HG03575 (cell line): ENCODE results near the gene SSPN.
"Not testable (repeated sequence)": the region's sequence is repeated elsewhere in the genome, so short reads cannot be mapped to it uniquely, and the experiment has no call there.

Source experiments
- ATAC-seq: cut with Tn5 transposase; IDR thresholded peaks from one replicate; pipeline ENCODE4 v1.9.1; 2021; ENCODE audit not compliant: unreplicated experiment, insufficient number of reproducible peaks, low FRiP score; ENCODE audit errors: extremely low read depth

SSPN gene

DNA sequence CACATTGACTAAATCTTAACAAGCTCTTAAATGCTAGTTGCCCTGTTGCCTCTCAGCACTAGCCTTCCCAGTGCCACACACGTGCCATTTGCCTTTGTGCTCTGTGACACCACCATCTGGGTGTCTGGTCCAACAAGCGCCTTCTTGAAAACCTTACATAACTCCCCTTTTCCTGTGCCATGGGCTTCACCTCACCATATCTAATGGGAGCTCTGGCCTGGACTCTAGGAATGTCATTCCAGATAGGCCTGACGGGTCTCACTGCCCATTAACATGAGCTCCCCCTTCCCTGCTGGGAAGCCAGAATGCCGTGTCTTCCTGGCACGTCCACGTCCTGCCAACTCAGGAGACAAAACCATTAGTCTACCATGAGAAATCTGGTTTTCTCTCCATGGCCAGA, 24.4 kb downstream of the SSPN start:
- ATAC-seq, result no peak

DNA sequence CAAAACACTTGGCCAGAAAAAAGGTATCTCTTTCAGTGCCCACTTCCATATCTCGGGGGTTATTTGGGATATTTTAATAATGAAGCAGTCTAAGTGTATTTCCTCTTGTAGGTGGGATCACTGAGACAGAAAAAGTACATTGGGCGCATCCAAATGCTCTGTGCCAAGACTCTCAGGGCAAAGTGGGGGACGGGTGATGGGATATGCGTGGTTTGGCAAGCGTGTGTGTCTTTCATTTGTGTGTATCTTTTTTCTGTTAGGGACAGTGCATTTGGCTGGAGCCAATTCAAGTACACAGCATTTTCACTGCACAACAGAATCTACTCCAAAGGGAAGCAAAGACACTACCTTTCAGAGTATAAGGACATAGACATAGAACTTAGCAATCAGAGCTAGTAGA, 29.3 kb downstream of the SSPN start:
- no peak for ATAC-seq

DNA sequence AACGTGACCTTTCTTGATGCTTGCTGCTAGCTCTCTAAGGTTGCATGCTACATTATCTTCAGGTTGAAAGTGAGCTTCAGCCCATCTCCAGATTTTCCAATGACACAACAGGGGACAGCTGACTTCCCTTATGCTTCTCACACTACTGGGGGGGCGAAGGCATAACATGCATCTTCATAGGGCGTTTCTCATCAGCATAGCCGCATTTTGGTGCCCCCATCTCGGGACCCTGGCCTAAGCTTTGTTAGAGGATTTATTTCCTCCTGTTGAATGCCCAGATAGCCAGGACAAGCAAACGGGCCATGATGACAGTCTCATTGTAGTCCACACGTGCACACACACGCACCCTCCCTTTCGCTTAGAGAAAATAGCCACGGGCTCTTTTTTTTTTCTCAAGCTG, 30.7 kb downstream of the SSPN start:
- no peak for ATAC-seq

DNA sequence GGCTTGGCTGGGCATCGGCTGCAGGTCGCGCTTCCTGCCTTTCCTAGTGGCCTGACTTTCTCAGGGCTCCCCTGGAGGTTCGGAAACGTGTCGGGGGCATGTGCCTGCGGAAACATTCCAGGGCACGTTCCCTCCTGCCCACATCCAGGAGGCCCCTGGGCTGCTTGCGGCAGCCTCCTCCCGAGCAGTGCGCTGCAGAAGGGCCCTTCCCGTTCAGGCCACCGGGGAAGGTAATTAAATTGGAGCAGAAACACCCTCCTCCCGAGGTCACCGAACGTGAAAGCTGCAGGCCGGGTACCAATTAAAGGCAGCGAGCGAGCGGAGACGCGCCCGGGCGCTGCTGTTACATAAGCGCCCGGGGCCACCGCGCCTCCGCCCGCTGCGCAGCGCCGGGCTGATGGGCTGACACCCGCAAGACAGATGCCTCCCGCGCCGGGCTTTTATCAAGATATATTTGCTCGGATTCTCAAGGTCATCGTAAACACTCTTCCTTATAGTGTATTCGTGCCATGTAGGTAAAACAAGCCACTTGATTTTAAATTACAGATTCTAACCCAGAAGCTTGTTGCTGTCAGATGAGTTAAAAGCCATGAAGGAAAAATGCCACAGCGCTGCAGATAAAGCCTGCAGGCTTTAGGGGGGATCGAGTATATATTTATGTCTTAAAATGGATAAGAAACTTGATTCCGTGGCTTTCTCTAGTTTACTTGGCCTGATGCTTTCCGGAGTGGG, 31.4 kb downstream of the SSPN start:
- no peak for ATAC-seq

DNA sequence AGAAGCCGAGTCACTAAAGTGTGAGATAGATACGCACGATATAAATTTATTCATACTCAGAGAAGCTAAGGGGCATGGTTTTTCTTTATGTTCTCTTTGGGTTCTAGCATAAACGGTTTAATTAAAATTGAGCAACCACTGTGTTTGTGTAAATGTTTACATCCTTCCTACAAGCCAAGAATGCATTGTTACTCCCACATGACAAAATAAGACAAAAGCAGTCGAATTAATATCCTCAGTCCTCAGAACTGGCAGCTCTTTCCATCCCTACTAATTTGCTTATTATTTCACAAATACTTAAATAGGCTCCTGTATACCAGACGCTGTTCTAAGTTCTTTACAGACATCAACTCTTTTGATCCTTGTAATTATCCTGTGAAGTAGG, 32.0 kb downstream of the SSPN start:
- ATAC-seq, result no peak

DNA sequence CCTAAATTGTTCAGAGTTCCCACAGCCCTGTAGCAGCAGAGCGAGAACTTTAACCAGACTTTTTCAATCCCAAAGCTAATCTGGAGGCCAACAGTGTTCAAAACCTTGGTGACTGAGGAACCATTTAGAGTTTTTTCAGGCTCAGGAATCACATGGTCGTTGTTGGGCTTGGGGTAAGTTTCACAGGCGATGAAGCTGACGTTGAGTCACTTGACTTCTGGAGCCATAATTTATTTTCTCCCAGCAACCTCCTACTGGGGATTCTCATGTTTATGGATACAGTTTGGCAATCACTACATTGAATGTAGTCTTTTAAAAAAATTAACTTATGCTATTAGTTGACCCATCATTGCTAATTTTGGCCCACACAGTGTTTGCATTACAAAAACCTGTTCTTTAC, 34.5 kb downstream of the SSPN start:
- ATAC-seq, result no peak

DNA sequence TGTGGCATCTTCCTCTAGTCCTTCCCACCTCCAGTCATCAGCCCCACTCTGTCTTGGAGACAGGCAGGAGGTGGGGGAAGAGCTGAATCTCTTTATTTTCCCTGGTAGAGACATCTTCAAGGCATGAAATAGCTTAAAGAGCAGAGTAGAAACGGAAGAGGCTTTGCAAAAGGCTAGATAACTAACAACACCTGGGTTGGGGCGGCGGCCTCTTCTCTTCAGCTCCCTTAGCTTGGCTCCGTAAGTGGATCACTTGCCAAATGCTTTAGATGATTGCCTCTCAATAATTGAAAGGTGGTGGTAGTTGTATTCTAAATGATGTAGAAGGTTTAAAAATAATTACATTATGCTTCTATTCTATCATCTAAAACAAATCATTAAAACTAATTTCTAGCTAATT, 36.1 kb downstream of the SSPN start:
- no peak for ATAC-seq

DNA sequence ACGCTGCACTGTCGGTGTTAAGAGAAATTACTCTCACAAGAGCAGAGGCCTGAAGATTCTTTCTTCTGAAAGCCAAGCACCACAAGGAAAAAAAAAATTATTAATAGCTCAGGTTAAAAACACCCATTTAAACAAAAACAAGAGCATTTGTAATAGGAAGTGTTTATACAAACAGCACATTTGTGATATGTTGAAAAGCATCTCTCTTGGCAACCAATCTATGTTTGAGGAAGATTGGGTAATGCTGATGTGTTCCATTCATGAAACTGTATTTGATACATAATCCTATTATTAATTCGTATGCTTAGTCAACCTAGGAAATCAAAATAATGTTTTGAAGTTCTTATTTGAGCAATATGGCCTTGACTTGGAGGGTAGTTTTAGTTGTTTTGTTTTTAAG, 36.5 kb downstream of the SSPN start:
- no peak for ATAC-seq

DNA sequence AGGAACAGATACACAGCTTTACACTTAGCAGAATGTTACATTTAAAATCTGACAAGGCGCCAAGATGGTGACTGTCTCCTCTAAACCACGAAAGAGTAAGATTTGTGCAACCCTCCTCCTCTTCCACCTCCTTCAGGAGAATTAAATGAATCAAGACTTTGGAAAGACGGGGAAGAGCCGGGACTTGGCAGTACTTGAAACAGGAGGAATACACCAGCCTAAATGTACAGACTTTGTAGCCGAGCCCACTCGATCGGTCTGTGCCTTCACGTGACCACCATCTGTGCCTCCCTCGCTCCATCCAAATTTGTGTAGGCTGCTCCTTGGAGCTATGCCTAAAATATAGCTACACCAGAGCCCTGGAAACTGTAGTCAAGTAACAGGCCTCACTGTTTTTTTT, 38.3 kb downstream of the SSPN start:
- no peak for ATAC-seq

DNA sequence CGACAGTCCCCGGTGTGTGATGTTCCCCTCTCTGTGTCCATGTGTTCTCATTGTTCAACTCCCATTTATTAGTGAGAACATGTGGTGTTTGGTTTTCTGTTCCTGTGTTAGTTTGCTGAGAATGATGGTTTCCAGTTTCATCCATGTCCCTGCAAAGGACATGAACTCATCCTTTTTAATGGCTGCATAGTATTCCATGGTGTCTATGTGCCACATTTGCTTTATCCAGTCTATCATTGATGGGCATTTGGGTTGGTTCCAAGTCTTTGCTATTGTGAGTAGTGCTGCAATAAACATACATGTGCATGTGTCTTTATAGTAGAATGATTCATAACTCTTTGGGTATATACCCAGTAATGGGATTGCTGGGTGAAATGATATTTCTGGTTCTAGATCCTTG, 40.1 kb downstream of the SSPN start:
- not testable (repeated sequence) for ATAC-seq

DNA sequence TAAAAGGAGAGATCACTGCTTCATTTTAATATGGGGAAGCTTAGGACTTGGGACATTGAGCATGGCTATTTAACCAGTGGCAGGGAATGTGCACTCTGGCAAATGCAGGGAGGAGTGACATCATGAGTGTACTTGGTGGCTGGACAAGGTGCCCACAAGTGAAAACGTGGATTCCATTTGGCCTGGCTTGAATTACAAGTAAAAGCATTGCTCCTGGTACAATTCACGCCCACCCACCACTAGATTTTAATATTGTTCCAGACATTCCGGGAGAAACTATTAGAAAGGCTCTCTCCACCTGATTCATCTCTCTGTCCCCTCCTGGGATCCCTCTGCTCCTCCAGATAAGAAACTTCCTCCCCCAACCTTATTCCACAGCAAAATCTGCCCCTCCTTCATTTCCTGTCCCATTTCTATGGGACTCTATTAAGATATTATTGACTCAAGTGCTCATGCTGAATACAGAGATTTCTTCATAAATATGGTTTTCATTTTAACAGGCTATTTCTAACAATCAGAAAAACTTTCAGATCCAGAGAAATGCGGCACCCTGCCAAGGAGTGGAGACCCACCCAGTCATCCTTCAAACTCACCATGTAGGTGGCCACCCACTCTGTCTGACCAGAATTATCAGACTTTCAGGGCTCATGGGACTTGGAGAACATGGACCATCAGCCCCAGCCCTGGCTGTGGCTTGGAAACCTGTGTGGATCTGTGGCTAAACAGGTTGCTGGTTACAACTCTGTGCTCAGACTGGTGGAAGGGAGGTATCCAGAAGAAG, 43.2 kb downstream of the SSPN start:
- no peak for ATAC-seq

DNA sequence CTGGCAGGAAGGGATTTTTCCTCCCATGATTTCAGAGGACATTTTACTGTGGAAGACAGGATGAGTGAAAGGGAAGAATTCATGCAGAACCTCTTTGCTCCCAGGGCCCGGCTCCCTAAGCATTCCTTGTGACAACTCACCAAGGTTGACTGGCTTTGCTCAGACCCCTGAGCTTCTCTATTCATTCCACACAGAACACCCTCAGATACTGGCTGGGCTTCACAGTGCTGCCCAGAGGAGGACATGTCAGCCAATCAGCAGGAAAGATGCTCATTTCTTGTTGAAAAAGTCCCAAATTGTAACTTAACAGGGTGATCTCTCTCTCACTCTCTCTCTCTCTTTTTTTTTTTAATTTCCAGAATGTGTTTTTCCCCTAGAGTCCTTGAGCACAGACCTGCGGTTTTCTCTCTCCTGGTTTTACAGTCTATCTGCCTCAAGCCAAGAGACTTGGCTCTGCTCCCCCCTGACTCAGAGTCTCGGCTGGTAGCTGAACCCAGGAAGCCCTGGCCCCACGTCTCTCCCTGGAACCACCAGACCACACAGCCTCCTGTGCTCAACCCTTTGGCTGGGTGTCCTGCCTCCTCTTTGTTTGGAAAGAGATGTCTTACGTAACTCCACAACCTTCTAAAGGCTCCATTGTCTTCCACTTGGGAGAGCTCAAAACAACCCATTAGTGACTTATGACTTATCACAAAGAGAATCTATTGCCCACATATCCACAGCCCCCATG, 43.9 kb downstream of the SSPN start:
- no peak for ATAC-seq

DNA sequence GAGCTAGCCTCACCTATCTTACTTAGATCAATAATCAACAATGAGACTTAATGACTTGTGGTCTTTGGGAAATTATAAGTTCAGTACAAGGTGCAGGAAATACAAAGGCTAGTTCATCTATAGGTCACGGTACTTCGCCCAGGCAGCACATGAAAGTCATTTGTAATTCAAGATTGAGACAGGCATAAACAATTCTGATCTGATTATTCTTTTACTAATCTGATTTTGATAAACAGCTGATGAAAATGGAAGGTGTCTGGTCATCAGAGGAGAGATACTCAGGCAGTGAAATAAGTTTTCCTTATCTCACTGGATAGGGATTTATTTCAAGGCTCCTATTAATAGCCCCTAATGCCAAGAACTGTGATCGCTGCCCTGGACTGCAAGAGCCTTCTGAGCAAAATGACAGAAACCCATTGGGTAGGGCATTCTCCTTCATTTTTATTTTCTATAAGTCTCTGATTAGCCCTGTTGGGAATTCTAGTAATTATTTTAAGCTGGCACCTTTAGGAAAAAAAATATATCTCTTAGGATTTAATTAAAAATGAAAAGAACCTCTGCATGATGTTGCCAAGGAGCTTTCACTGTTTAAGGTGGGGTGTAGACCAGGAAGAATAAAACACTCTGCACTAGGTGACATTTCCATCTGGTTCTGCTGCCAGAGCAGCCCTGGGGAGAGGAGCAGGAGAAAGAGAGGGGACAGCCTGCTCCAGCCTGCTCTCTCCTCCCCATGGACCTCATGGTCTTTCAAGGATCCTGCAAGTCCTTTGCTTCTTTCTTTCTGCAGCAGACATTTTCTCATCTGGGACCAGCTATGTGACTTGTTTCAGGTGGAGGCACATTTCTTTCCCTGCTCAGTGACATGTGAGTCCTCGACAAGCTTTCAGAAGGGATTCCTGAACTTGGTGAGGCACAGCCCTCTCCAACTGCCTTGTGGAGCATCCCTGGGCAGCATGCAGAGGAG, 44.8 kb downstream of the SSPN start:
- ATAC-seq, result no peak

DNA sequence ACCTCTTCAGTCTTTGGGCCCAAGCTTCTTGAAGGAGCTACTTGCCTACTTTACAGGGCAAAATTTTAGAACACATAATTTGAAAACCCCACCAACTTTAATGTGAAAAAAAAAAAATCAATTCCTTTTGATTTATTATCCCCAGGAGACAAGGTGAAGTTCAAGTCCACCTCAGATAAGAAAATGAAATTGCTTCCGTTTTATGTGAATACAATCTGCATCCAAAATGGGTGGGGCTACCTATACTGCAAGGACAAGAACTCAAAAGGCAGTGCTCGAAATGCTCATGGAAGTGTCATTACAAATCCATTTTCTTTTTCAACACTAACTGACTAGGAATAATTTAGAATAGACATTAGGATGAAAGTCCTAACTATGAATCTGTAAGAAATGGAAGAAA, 45.7 kb downstream of the SSPN start:
- no peak for ATAC-seq

DNA sequence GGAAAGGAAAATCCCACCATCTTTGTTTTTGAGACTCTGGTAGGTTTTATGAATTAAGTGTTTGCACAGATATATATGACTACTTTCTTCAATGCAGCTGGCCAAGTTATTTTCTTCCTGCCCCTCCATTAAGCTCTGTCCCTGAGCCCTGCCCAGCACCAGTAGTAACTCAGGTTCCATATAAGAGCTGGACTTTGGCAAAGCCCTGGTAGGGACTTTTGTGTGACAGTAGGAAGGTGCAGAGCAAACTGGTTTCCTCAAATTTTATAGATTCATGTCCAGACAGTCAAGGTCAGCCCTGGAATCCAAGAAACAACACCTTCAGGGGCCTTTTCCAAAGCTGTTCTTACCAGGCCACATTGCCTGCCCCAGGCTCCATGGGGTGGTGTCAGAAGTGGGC, 47.3 kb downstream of the SSPN start:
- ATAC-seq, result no peak

DNA sequence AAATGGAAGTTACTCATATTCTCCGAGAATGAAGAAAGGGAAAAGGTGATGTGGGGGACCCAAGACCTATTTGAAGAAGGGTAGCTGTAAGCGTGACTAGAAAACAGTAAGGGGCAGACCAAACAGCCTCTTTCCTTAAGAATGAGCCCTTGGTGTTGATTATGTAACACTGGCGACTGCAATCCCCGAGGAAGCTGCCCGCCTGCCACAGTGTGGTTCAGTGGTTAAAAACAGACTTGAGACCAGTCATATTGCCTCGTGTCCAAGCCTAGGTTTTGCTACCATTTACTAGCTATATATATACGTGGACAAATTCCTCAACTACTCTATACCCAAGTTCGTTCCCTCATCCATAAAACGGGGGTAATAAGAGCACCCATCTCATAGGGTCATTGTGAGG, 49.1 kb downstream of the SSPN start:
- no peak for ATAC-seq

DNA sequence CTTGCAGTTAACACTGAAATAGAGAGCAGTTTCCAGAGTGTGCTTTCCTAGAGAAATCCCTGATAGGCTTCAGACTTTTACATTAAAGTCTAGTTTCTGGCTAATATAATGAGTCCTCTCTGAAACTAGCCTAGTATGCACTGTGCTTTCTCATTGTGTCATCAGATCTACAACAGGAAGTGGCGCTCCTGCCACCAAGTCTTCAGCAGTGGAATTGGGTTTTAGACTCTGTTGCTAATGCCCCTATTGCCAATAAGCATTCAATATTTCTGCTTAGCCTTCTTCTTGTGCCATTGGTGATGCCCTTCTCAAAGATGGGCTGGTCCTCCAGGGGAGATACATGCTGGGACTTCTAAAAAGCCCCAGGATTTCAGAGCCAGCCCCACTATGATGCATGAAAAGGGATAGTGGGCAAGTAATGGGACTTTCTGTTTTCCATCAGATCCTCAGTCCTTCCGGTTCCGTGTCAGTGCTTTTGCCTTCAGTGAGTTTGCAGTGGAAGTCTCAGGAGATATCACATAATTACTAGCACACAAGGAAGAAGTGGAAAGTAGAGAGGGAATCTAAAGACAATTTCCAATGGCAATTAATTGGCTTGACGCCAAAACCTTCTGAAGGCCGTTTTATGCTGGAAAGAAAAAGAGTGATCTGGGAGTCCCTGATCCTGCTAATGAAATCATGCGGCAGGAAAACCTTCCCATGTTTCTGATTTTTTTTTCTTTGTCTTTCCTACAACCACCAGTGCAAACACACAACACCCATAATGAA, 50.0 kb downstream of the SSPN start:
- no peak for ATAC-seq

DNA sequence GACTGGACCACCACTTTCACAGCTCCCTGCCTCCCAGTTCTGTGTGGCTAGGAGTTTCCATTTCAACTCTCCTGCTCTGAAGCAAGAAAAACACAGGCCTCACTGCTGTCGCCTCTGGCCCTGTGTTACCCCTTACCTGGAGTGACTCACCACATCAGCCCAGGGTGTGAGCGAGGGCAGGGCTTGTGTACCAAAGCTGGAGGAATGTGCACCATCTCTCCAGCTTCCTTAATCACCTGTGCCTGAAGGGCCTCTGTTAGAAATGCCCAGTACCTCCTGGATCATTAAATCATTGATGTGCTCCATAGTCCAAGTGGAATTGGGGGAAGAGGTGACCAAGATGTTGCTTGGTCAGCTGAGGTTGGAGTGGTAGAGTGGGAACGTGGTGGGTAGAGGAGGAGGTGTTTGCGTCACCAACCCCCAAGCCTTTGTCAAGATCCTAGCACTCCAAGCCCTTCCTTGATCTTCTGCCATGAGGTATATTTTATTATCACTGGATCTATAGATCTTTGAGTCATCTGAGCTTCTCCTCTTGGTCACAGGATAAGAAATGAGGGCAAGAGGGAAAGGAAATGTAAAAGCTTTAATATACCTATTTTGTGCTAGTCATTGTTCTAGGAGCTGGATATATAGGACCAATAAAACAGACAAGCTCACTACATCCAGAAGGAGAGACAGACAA, 51.3 kb downstream of the SSPN start:
- no peak for ATAC-seq
